Stimulated activated naive B cell treated with anti-CD40 and anti-IgM and Interleukin-4, amounts not matched to agents 10 μg/mL and 1 μg/mL and 100 μg/mL, for 72 hours (primary cell): ENCODE measurements around the gene PPP2R5C.
"Not testable (repeated sequence)": the region's sequence is repeated elsewhere in the genome, so short reads cannot be mapped to it uniquely, and the experiment has no call there.

Experiments
- ATAC-seq, 2 donors: fragments of 150-1000 bp; cut with Tn5 transposase; replicated peaks; 2 replicates each; pipeline ENCODE4 v1.10.0; 2021; ENCODE audit warnings: moderate library complexity in 1 of 2
- DNase-seq: peaks from one replicate; pipeline ENCODE4 v3.0.0; 2021
- H3K27ac Mint-ChIP-seq: one replicate; pipeline ENCODE4 v1.8.0; 2022; ENCODE audit warnings: mild to moderate bottlenecking, mixed read lengths
- H3K27me3 Mint-ChIP-seq, 2 donors: one replicate each; pipeline ENCODE4 v1.8.0; 2022; ENCODE audit warnings: mixed read lengths in 2 of 2
- H3K36me3 Mint-ChIP-seq, 2 donors: one replicate each; pipeline ENCODE4 v1.8.0; 2022; ENCODE audit warnings: mixed read lengths in 2 of 2, mild to moderate bottlenecking in 1 of 2
- H3K4me1 Mint-ChIP-seq, 2 donors: one replicate each; pipeline ENCODE4 v1.8.0; 2022; ENCODE audit warnings: mixed read lengths in 2 of 2, mild to moderate bottlenecking in 1 of 2
- H3K4me3 Mint-ChIP-seq, 2 donors: one replicate each; pipeline ENCODE4 v1.8.0; 2022; ENCODE audit warnings: mild to moderate bottlenecking in 2 of 2, mixed read lengths in 2 of 2, moderate library complexity in 1 of 2
- H3K9me3 Mint-ChIP-seq, 2 donors: one replicate each; pipeline ENCODE4 v1.8.0; 2022; ENCODE audit warnings: mixed read lengths in 2 of 2, mild to moderate bottlenecking in 1 of 2

PPP2R5C gene

DNA sequence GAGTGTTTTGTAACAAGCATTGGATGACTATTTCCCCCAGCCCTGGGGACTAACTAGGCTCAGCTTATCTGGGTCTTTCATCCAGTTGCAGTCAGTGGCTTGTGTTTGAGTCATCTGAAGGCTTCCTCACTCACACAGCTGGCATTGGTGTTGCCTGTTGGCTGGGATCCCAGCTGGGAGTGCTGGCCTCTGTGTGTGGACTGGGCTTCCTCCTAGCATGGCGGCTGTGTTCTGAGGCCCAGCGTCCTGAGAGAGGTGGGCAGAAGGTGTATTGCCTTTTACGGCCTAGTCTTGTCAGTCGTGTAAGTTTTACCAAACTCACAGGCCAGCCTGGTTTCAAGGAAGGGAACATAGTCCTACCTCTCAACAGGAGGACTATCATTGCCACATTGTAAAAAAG, 28.3 kb upstream of the PPP2R5C start:
- H3K9me3 Mint-ChIP-seq, result peaks cover 0 to 4% of the 10 kb centered on the region in 2 donors
- no peak overlapping the region for H3K27ac Mint-ChIP-seq
- H3K27me3 Mint-ChIP-seq, result peaks cover 5 to 12% of the 10 kb centered on the region in 2 donors
- DNase-seq (no peak), ATAC-seq (no peak)
- peaks cover 0 to 8% of the 10 kb centered on the region in 2 donors for H3K36me3 Mint-ChIP-seq
- H3K4me1 Mint-ChIP-seq, result peaks cover 15 to 23% of the 10 kb centered on the region in 2 donors
- no peak overlapping the region for H3K4me3 Mint-ChIP-seq

DNA sequence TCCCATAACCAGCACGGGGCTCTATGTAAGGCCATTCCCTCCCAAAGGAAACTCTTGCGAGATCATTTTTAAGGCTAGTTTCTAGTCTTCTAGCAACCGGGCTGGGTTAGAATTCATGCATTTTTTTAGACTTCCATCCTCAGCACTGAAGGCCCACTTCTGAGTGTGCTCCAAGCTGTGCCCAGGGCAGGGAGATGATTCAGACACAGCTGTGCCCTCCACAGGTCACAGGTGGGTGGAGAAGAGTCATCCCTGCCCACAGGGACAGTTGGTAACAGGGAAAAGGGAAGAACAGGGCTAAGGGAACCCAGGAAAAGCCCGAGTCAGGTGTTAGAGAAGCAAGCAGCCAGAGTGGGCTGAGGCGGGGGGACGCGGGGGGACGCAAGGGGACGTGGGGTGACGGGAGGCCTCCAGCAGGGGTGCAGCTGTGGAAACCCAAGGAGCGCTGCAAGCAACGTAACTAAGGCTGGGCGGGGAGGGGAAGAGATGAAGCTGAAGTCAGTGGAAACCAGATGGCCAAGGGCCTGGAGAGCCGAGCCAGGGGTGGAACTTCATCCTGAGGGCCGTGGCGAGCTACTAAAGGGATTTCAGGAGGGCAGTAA, 27.2 kb upstream of the PPP2R5C start:
- peak overlapping the region; percentile 82 for H3K27ac Mint-ChIP-seq
- ATAC-seq, result no peak
- peaks cover 0 to 8% of the 10 kb centered on the region in 2 donors for H3K36me3 Mint-ChIP-seq
- H3K4me1 Mint-ChIP-seq, result peaks cover 14 to 20% of the 10 kb centered on the region in 2 donors
- no peaks in the 10 kb centered on the region for H3K9me3 Mint-ChIP-seq
- H3K4me3 Mint-ChIP-seq, result no peak overlapping the region
- H3K27me3 Mint-ChIP-seq, result peaks cover 11 to 13% of the 10 kb centered on the region in 2 donors
- no peak for DNase-seq

DNA sequence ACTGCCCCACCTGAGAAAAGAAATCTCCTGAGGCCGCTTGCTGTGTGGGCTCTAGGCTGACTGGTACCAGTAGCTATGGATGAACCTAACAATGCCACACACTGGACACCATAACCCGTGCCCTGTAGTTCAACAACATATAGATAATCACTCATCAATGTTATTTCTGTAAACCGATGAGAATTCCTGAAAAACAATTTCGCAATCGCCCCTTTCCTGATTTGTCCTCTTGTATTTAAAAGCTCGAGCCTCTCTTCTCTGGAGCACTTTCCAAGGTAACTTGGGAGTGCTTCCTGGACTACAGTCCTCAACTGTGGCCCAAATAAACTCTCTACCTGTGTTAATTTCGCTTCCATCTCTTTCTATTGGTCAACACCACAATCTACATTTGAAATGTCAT, 26.1 kb upstream of the PPP2R5C start:
- peaks cover 12 to 18% of the 10 kb centered on the region in 2 donors for H3K4me1 Mint-ChIP-seq
- no peak overlapping the region for H3K27ac Mint-ChIP-seq

DNA sequence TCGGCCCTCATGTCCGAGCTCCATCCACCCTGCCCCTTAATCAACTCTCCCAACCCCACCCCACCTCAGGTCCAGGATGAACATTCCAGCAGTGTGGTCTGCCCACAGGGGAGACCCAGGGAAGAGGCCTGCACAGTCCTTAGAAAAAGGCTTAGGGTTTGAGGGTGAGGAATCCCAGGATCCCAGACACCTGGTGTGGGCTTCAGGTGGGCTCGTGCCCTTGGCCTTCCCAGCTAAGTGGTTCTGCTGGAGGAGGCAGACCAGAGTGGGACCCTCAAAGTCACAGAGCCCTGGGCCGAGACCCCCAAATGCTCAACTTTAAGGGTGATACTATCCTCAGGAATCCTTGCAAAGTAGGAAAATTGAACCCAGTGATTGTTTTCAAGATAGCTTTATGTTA, 25.4 kb upstream of the PPP2R5C start:
- DNase-seq (no peak), ATAC-seq (no peak)
- Mint-ChIP-seq H3K27me3 (peaks cover 22 to 23% of the 10 kb centered on the region in 2 donors), H3K36me3 (peaks cover 7 to 15% of the 10 kb centered on the region in 2 donors), H3K4me3 (no peak overlapping the region), H3K4me1 (peaks cover 8 to 12% of the 10 kb centered on the region in 2 donors), H3K27ac (no peak overlapping the region), H3K9me3 (peaks cover 10 to 12% of the 10 kb centered on the region in 2 donors)

More for the DNA sequence above, 26.1 kb upstream of the PPP2R5C start:
- H3K36me3 Mint-ChIP-seq, result peaks cover 5 to 11% of the 10 kb centered on the region in 2 donors
- peaks cover 7 to 11% of the 10 kb centered on the region in 2 donors for H3K9me3 Mint-ChIP-seq
- DNase-seq (no peak), ATAC-seq (no peak)
- no peak overlapping the region for H3K4me3 Mint-ChIP-seq
- peaks cover 19 to 23% of the 10 kb centered on the region in 2 donors for H3K27me3 Mint-ChIP-seq

DNA sequence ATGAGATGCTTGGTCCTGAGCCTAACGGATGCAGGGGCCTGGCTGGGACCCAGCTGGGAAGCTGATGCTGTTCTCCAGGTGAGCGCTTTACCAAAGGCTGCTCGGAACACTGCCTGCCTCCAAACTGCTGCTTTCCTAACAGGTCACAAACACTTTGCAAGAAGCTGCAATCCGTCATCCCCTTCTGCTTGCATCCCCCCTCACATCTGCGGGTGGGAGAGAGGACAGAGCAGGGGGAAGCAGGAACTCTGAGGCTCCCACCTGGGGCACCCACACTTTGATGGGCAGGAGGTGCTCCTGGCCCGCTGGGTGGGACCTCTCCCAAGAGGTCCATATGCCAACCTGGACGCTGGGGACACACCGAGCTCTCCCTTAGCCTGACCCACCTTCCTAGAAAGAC, 24.9 kb upstream of the PPP2R5C start:
- Mint-ChIP-seq H3K4me1 (peaks cover 5 to 7% of the 10 kb centered on the region in 2 donors), H3K27me3 (peaks cover 22 to 27% of the 10 kb centered on the region in 2 donors), H3K4me3 (no peak overlapping the region), H3K36me3 (peaks cover 7 to 18% of the 10 kb centered on the region in 2 donors), H3K27ac (no peak overlapping the region), H3K9me3 (peaks cover 12 to 14% of the 10 kb centered on the region in 2 donors)
- ATAC-seq (no peak), DNase-seq (no peak)

DNA sequence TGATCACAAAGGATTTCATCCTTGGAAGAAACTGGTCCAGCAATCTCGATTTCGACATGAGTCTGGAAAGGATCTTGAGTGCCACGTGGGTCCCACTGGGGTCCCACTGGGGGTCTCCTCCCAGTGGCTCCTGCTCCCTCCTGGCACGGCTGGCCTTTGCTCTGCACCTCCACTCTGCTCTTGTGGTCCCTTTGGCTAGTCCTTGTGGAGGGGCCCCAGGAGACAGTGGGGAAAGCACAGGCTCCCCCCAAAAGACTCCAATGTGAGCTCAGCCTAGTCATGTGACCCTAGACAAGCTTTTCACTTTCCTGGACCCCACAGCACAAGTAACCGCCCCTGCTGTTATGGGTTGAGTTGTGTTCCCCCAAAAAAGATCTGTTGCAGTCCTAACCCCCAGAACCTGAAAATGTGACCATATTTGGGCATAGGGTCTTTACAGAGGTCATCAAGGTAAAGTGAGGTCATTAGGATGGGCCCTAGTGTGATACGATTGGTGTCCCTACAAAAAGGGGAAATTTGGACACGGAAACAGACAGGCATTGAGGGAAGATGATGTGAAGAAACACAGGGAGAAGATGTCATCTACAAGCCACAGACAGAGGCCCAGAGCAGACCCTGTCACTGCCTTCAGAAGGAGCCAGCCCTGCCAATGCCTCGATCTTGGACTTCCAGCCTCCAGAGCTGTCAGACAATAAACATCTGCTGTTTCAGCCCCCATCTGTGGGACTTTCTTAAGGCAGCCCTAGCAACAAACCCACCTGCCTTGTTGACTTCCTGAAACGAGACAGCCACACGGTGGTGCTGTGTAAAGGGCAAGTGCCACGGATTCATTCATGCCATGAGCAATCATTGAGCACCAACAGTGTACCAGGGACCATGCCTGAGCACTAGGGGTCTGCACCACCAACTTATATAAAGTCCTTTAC, 23.8 kb upstream of the PPP2R5C start:
- H3K9me3 Mint-ChIP-seq, result peaks cover 12 to 18% of the 10 kb centered on the region in 2 donors
- H3K36me3 Mint-ChIP-seq, result peaks cover 7 to 21% of the 10 kb centered on the region in 2 donors
- H3K4me3 Mint-ChIP-seq, result no peak overlapping the region
- no peak for DNase-seq
- peak overlapping the region; percentile 63 for H3K27ac Mint-ChIP-seq
- H3K4me1 Mint-ChIP-seq, result peaks cover 0 to 2% of the 10 kb centered on the region in 2 donors
- H3K27me3 Mint-ChIP-seq, result peaks cover 22 to 36% of the 10 kb centered on the region in 2 donors
- ATAC-seq, result peak; percentile 31 to 42

DNA sequence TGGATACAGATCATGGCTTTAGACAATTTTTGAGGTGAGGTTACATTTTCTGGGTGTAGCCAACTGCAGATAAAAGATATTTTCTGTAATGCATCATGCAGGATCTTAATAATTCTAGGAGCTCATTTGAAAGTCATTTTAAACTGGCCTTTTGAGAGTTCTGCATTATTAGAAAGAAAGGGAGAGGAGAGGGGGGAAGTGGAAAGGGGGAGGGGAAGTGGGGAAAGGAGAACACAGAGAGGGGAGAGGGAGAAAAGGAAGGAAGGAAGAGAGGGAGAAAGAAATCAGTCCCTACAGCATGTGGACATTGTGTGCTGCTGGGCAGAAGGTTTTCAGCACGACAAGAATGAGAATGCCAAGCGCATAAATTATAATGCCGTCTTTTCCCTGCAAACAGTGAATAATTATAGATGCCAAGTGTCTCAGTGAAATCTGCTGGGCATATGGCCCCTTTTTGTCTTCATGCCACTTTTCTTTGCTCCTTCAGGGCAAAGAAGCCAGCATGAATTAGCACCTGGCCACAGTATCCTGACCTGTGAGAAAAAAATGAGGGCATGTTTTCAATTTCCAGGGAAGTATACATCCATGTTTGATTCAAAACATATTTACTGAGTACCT, 22.7 kb upstream of the PPP2R5C start:
- H3K36me3 Mint-ChIP-seq, result peaks cover 7 to 21% of the 10 kb centered on the region in 2 donors
- DNase-seq, result no peak

DNA sequence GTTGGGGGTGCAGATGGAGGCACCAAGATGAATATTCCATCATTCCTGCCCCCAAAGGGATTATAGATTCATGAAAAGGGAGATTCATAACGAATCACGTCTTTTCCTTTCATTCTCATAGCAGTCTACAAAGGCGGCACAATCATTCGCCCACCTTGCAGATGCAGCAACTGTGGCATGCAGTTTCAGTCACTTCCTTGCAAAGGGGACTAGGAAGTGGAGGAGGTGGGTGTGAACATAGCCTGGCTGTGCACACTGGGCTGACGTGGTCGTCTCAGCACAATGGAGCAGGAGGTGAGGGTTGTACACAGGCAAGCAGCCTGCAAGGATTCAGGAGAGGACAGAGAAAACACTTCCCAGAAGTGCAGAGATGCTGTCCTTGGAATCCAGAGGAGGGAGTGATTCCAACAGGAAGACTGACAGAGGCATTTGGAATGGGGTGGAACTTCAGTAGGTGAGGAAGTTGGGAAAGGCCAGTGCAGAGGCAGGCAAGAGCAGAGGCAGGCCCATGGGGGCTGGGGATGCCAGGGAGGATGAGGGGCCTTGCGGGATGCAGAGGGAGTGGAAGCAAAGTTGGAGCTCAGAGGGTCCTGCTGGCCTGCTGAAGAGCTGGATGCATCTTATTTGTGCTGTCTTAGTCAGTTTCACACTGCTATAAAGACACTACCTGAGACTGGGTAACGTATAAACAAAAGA, 21.9 kb upstream of the PPP2R5C start:
- DNase-seq (no peak), ATAC-seq (no peak)
- peaks cover 22 to 37% of the 10 kb centered on the region in 2 donors for H3K27me3 Mint-ChIP-seq
- peaks cover 13 to 18% of the 10 kb centered on the region in 2 donors for H3K9me3 Mint-ChIP-seq
- no peak overlapping the region for H3K4me3 Mint-ChIP-seq
- H3K27ac Mint-ChIP-seq, result no peak overlapping the region
- peaks cover 0 to 2% of the 10 kb centered on the region in 2 donors for H3K4me1 Mint-ChIP-seq
- peaks cover 7 to 21% of the 10 kb centered on the region in 2 donors for H3K36me3 Mint-ChIP-seq

More for the DNA sequence above, 22.7 kb upstream of the PPP2R5C start:
- no peak overlapping the region for H3K4me3 Mint-ChIP-seq
- H3K9me3 Mint-ChIP-seq, result peaks cover 12 to 18% of the 10 kb centered on the region in 2 donors
- H3K27ac Mint-ChIP-seq, result no peak overlapping the region
- peaks cover 22 to 37% of the 10 kb centered on the region in 2 donors for H3K27me3 Mint-ChIP-seq
- peaks cover 0 to 2% of the 10 kb centered on the region in 2 donors for H3K4me1 Mint-ChIP-seq
- no peak for ATAC-seq

DNA sequence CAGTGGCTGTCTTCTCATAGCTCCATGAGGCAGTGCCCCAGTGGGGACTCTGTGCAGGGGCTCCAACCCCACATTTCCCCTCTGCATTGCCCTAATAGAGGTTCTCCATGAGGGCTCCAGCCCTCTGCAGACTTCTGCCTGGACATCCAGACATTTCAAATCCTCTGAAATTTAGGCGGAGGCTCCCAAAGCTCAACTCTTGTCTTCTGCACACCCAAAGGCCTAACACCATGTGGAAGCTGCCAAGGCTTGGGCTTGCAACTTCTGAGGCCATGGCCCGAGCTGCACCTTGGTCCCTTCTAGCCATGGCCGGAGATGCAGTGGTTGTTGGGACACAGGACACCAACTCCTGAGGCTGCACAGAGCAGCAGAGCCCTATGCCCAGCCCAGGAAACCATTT, 20.5 kb upstream of the PPP2R5C start:
- Mint-ChIP-seq H3K27ac (no peak overlapping the region), H3K9me3 (peaks cover 13 to 18% of the 10 kb centered on the region in 2 donors), H3K27me3 (peaks cover 22 to 38% of the 10 kb centered on the region in 2 donors), H3K4me3 (no peak overlapping the region), H3K4me1 (peaks cover 0 to 2% of the 10 kb centered on the region in 2 donors), H3K36me3 (peaks cover 7 to 21% of the 10 kb centered on the region in 2 donors)
- ATAC-seq (no peak), DNase-seq (no peak)

DNA sequence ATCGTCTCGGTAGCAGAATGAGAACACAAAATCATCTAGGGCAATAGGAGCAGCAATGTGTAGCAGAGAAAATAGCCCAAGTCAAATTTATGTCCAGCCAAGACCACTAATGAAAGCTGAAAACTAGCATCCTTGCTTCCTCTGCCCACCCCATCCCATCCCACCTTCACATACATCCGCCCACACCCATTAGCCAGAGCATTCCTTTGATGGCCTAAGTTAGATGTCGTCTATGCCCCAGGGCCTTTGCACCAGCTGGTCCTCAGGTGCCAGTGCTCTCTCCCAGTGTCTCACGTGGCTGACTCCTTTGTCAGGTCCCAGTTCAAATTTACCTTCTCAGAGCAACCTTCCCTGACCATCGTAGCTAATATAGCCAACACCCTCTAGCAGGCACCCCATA, 17.8 kb upstream of the PPP2R5C start:
- no peak overlapping the region for H3K4me3 Mint-ChIP-seq
- no peak overlapping the region for H3K27ac Mint-ChIP-seq
- DNase-seq (no peak), ATAC-seq (no peak)
- H3K4me1 Mint-ChIP-seq, result peaks cover 0 to 2% of the 10 kb centered on the region in 2 donors
- peaks cover 31 to 47% of the 10 kb centered on the region in 2 donors for H3K27me3 Mint-ChIP-seq
- H3K9me3 Mint-ChIP-seq, result peaks cover 13 to 18% of the 10 kb centered on the region in 2 donors
- peaks cover 7 to 21% of the 10 kb centered on the region in 2 donors for H3K36me3 Mint-ChIP-seq

DNA sequence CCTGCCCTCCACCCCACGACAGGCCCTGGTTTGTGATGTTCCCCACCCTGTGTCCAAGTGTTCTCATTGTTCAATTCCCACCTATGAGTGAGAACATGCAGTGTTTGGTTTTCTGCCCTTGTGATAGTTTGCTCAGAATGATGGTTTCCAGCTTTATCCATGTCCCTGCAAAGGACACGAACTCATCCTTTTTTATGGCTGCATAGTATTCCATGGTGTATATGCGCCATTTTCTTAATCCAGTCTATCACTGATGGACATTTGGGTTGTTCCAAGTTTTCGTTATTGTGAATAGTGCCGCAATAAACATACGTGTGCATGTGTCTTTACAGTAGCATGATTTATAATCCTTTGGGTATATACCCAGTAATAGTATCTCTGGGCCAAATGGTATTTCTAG, 17.1 kb upstream of the PPP2R5C start:
- Mint-ChIP-seq H3K9me3 (peaks cover 15 to 17% of the 10 kb centered on the region in 2 donors), H3K36me3 (peaks cover 7 to 21% of the 10 kb centered on the region in 2 donors), H3K27me3 (peaks cover 32 to 52% of the 10 kb centered on the region in 2 donors)
- not testable (repeated sequence) for H3K4me1 Mint-ChIP-seq, H3K27ac Mint-ChIP-seq, ATAC-seq, H3K4me3 Mint-ChIP-seq, DNase-seq

DNA sequence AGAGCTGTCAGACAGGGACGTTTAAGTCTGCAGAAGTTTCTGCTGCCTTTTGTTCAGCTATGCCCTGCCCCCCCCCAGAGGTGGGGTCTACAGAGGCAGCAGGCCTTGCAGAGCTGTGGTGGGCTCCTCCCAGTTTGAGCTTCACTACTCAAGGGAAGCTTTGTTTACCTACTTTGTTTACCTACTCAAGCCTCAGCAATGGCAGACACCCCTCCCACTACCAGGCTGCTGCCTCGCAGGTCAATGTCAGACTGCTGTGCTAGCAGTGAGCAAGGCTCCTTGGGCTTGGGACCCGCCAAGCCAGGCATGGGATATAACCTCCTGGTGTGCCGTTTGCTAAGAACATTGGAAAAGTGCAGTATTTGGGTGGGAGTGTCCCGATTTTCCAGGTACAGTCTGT, 11.8 kb upstream of the PPP2R5C start:
- not testable (repeated sequence) for H3K27ac Mint-ChIP-seq, H3K4me1 Mint-ChIP-seq, ATAC-seq, DNase-seq, H3K36me3 Mint-ChIP-seq, H3K4me3 Mint-ChIP-seq
- Mint-ChIP-seq H3K27me3 (peaks cover 50 to 79% of the 10 kb centered on the region in 2 donors), H3K9me3 (peaks cover 11 to 12% of the 10 kb centered on the region in 2 donors)

DNA sequence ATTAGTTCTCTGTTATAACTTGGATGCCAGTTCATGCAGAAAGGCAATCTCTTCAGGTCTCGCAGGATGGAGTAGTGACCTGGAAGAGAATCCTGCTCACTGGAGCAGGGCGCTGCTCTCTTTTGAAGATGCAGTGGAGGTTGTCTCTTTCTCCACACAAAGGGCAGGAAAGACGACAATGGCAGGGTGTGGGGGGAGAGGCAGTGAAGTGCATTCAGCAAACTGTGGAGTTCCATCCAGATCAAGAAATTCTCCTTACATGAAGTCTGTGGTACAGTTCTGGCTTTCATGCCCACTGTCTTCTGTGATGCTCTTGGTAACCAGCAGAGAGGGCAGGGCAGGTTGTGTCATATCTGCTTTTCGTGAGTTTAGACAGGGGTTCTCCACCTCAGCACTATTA, 6.6 kb upstream of the PPP2R5C start:
- Mint-ChIP-seq H3K9me3 (peaks cover 9 to 12% of the 10 kb centered on the region in 2 donors), H3K4me1 (peaks cover 0 to 2% of the 10 kb centered on the region in 2 donors), H3K27ac (no peak overlapping the region), H3K4me3 (no peak overlapping the region), H3K36me3 (no peaks in the 10 kb centered on the region), H3K27me3 (peaks cover 42 to 60% of the 10 kb centered on the region in 2 donors)
- ATAC-seq, result no peak
- no peak for DNase-seq
